WTC11 (cell line): ENCODE results near the gene BET1. TPM values are rescaled to one million over a fixed set of nuclear protein-coding genes. Genes with fewer than 3 reads are reported as not detected.

Source experiments
- ATAC-seq: fragments of 200-7000 bp; cut with Tn5 transposase; 2 replicates; pipeline ENCODE4 v1.10.0; 2021; ENCODE audit warnings: mild to moderate bottlenecking, moderate library complexity
- CTCF ChIA-PET: fragments of 300-600 bp; sonication (Branson Sonifier 250); formaldehyde crosslinking; loops from one replicate; lab custom pipeline; 2021; ENCODE audit warnings: antibody characterized with exemption; lab: Charles Lee
- POLR2A ChIA-PET: fragments of 350-600 bp; sonication (Branson Sonifier 250); formaldehyde crosslinking; loops from one replicate; lab custom pipeline; 2021; ENCODE audit warnings: antibody characterized with exemption; lab: Charles Lee
- DNase-seq: peaks from one replicate; pipeline ENCODE4 v3.0.0; 2021; ENCODE audit warnings: low spot score
- H3K27ac Mint-ChIP-seq: 2 replicates; pipeline ENCODE4 v1.8.0; 2021; ENCODE audit warnings: mixed read lengths
- H3K27me3 Mint-ChIP-seq: 2 replicates; pipeline ENCODE4 v1.8.0; 2021; ENCODE audit warnings: low read depth, mild to moderate bottlenecking, moderate library complexity, mixed read lengths
- H3K36me3 Mint-ChIP-seq: 2 replicates; pipeline ENCODE4 v1.8.0; 2021; ENCODE audit warnings: mixed read lengths
- H3K4me1 Mint-ChIP-seq: 2 replicates; pipeline ENCODE4 v1.8.0; 2022; ENCODE audit warnings: mixed read lengths
- H3K4me3 Mint-ChIP-seq: 2 replicates; pipeline ENCODE4 v1.8.0; 2021; ENCODE audit warnings: mild to moderate bottlenecking, moderate library complexity, mixed read lengths
- H3K9me3 Mint-ChIP-seq: 2 replicates; pipeline ENCODE4 v1.8.0; 2021; ENCODE audit warnings: mixed read lengths
- CBFB ChIP-seq: sonication (generic); formaldehyde crosslinking; IDR thresholded peaks from 2 replicates; pipeline ENCODE4 v1.8.1; 2022; ENCODE audit warnings: mild to moderate bottlenecking, low read depth, missing genetic modification reagents
- GABPB1 ChIP-seq: sonication (generic); formaldehyde crosslinking; IDR thresholded peaks from 2 replicates; pipeline ENCODE4 v1.8.1; 2023; ENCODE audit warnings: mild to moderate bottlenecking, missing genetic modification reagents
- GTF2I ChIP-seq: fragments of 250-450 bp; sonication (Bioruptor Pico); conservative IDR thresholded peaks from 2 replicates; pipeline ENCODE4 v1.4.0; 2021; ENCODE audit warnings: mild to moderate bottlenecking
- MLX ChIP-seq: sonication (generic); formaldehyde crosslinking; IDR thresholded peaks from 2 replicates; pipeline ENCODE4 v1.8.1; 2023; ENCODE audit warnings: mild to moderate bottlenecking, missing genetic modification reagents, moderate library complexity
- NR1H2 ChIP-seq: sonication (generic); formaldehyde crosslinking; IDR thresholded peaks from 2 replicates; pipeline ENCODE4 v1.9.0; 2021; ENCODE audit warnings: mild to moderate bottlenecking, moderate library complexity, missing genetic modification reagents
- OVOL2 ChIP-seq: fragments of 250-450 bp; sonication (Bioruptor Pico); IDR thresholded peaks from 2 replicates; pipeline ENCODE4 v1.9.0; 2021; ENCODE audit warnings: mild to moderate bottlenecking, borderline replicate concordance
- RELA ChIP-seq: sonication (generic); formaldehyde crosslinking; IDR thresholded peaks from 2 replicates; pipeline ENCODE4 v1.8.1; 2022; ENCODE audit warnings: missing genetic modification reagents, mild to moderate bottlenecking, borderline replicate concordance
- RORB ChIP-seq: fragments of 250-450 bp; sonication (Bioruptor Pico); IDR thresholded peaks from 2 replicates; pipeline ENCODE4 v1.9.0; 2021; ENCODE audit warnings: mild to moderate bottlenecking
- SP1 ChIP-seq: sonication (generic); formaldehyde crosslinking; conservative IDR thresholded peaks from 2 replicates; pipeline ENCODE4 v1.8.1; 2022; ENCODE audit warnings: missing genetic modification reagents
- TEAD1 ChIP-seq: sonication (generic); formaldehyde crosslinking; IDR thresholded peaks from 2 replicates; pipeline ENCODE4 v1.8.0; 2022; ENCODE audit warnings: mild to moderate bottlenecking, missing genetic modification reagents
- ZNF121 ChIP-seq: sonication (generic); formaldehyde crosslinking; IDR thresholded peaks from 2 replicates; pipeline ENCODE4 v1.8.0; 2023; ENCODE audit warnings: missing genetic modification reagents
- ZNF232 ChIP-seq: sonication (generic); formaldehyde crosslinking; IDR thresholded peaks from 2 replicates; pipeline ENCODE4 v1.8.0; 2022; ENCODE audit warnings: mild to moderate bottlenecking, missing genetic modification reagents
- ZNF671 ChIP-seq: fragments of 250-450 bp; sonication (Bioruptor Pico); IDR thresholded peaks from 2 replicates; pipeline ENCODE4 v1.8.0; 2021; ENCODE audit warnings: mild to moderate bottlenecking
- total RNA-seq: library from RNA; stranded (reverse); gene quantifications from 3 replicates; pipeline ENCODE4 v1.2.3, GENCODE V29; 2021
- TF ChIP-seq, protein P1 (sequence below): fragments of 250-450 bp; sonication (Bioruptor Pico); IDR thresholded peaks from 2 replicates; pipeline ENCODE4 v1.9.0; 2021; ENCODE audit warnings: moderate library complexity, mild to moderate bottlenecking, inconsistent platforms, borderline replicate concordance
- TF ChIP-seq, protein P2 (sequence below): sonication (generic); formaldehyde crosslinking; IDR thresholded peaks from 2 replicates; pipeline ENCODE4 v1.8.1; 2022; ENCODE audit warnings: missing genetic modification reagents, borderline replicate concordance
- TF ChIP-seq, protein P3 (sequence below): sonication (generic); formaldehyde crosslinking; IDR thresholded peaks from 2 replicates; pipeline ENCODE4 v1.8.1; 2022; ENCODE audit warnings: mild to moderate bottlenecking, missing genetic modification reagents, moderate library complexity, borderline replicate concordance
- TF ChIP-seq, protein P4 (sequence below): fragments of 250-450 bp; sonication (Bioruptor Pico); IDR thresholded peaks from 2 replicates; pipeline ENCODE4 v1.9.0; 2021; ENCODE audit warnings: mild to moderate bottlenecking, borderline replicate concordance
- TF ChIP-seq, protein P5 (sequence below): fragments of 250-450 bp; sonication (Bioruptor Pico); IDR thresholded peaks from 2 replicates; pipeline ENCODE4 v1.9.0; 2021; ENCODE audit warnings: mild to moderate bottlenecking

Gene BET1
- total RNA-seq, 1 experiment from 2014 or later = 26.7 TPM

DNA sequence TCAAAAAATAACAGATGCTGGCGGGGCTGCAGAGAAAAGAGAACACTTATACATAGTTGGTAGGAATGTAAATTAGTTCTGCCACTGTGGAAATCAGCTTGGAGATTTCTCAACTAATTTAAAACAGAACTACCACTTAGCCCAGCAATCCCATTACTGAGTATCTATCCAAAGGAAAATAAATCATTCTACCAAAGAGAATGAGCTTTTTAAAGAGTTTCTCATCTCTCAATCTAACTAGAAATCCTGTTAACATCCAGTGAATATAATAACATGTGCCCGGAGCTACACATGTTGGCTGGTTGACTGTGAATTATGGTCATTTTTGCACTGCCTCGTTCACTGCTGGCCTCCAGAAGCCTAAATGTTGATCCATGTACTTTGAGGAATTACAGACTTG, 39.3 kb downstream of the BET1 start (continued):
- no peak for TF ChIP-seq MLX (CRISPR knock-in tag)
- TF ChIP-seq ZNF121 (CRISPR knock-in tag) = no peak
- no peak for TF ChIP-seq RELA (CRISPR knock-in tag)
- TF ChIP-seq, protein P1, sequence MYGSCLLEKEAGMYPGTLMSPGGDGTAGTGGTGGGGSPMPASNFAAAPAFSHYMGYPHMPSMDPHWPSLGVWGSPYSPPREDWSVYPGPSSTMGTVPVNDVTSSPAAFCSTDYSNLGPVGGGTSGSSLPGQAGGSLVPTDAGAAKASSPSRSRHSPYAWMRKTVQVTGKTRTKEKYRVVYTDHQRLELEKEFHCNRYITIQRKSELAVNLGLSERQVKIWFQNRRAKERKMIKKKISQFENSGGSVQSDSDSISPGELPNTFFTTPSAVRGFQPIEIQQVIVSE (CRISPR knock-in tag) = no peak
- TF ChIP-seq ZNF232 (CRISPR knock-in tag) = no peak
- TF ChIP-seq, protein P2, sequence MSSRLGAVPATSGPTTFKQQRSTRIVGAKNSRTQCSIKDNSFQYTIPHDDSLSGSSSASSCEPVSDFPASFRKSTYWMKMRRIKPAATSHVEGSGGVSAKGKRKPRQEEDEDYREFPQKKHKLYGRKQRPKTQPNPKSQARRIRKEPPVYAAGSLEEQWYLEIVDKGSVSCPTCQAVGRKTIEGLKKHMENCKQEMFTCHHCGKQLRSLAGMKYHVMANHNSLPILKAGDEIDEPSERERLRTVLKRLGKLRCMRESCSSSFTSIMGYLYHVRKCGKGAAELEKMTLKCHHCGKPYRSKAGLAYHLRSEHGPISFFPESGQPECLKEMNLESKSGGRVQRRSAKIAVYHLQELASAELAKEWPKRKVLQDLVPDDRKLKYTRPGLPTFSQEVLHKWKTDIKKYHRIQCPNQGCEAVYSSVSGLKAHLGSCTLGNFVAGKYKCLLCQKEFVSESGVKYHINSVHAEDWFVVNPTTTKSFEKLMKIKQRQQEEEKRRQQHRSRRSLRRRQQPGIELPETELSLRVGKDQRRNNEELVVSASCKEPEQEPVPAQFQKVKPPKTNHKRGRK (CRISPR knock-in tag) = no peak

- Mint-ChIP-seq H3K27me3 (no peaks in the 10 kb centered on the region), H3K4me3 (no peak overlapping the region), H3K4me1 (no peaks in the 10 kb centered on the region), H3K9me3 (no peaks in the 10 kb centered on the region), H3K36me3 (no peaks in the 10 kb centered on the region), H3K27ac (no peak overlapping the region)
- CTCF ChIA-PET = no interaction called here
- POLR2A ChIA-PET = no interaction called here
- TF ChIP-seq, protein P3, sequence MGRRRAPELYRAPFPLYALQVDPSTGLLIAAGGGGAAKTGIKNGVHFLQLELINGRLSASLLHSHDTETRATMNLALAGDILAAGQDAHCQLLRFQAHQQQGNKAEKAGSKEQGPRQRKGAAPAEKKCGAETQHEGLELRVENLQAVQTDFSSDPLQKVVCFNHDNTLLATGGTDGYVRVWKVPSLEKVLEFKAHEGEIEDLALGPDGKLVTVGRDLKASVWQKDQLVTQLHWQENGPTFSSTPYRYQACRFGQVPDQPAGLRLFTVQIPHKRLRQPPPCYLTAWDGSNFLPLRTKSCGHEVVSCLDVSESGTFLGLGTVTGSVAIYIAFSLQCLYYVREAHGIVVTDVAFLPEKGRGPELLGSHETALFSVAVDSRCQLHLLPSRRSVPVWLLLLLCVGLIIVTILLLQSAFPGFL (CRISPR knock-in tag) = no peak
- TF ChIP-seq GABPB1 (CRISPR knock-in tag) (no peak), TEAD1 (CRISPR knock-in tag) (no peak), CBFB (CRISPR knock-in tag) (no peak)
- ATAC-seq = no peak
- no peak for DNase-seq
These were observed 39.9 kb downstream of the BET1 start for GRCh38 chr7:93964262-93964661.

- no peaks in the 10 kb centered on the region for H3K4me1 Mint-ChIP-seq
- no peak for DNase-seq
- no peak overlapping the region for H3K27ac Mint-ChIP-seq
- POLR2A ChIA-PET = no interaction called here
- H3K36me3 Mint-ChIP-seq = no peaks in the 10 kb centered on the region
- TF ChIP-seq, protein P4, sequence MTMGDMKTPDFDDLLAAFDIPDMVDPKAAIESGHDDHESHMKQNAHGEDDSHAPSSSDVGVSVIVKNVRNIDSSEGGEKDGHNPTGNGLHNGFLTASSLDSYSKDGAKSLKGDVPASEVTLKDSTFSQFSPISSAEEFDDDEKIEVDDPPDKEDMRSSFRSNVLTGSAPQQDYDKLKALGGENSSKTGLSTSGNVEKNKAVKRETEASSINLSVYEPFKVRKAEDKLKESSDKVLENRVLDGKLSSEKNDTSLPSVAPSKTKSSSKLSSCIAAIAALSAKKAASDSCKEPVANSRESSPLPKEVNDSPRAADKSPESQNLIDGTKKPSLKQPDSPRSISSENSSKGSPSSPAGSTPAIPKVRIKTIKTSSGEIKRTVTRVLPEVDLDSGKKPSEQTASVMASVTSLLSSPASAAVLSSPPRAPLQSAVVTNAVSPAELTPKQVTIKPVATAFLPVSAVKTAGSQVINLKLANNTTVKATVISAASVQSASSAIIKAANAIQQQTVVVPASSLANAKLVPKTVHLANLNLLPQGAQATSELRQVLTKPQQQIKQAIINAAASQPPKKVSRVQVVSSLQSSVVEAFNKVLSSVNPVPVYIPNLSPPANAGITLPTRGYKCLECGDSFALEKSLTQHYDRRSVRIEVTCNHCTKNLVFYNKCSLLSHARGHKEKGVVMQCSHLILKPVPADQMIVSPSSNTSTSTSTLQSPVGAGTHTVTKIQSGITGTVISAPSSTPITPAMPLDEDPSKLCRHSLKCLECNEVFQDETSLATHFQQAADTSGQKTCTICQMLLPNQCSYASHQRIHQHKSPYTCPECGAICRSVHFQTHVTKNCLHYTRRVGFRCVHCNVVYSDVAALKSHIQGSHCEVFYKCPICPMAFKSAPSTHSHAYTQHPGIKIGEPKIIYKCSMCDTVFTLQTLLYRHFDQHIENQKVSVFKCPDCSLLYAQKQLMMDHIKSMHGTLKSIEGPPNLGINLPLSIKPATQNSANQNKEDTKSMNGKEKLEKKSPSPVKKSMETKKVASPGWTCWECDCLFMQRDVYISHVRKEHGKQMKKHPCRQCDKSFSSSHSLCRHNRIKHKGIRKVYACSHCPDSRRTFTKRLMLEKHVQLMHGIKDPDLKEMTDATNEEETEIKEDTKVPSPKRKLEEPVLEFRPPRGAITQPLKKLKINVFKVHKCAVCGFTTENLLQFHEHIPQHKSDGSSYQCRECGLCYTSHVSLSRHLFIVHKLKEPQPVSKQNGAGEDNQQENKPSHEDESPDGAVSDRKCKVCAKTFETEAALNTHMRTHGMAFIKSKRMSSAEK = no peak
- TF ChIP-seq RORB (no peak), MLX (CRISPR knock-in tag) (no peak), OVOL2 (CRISPR knock-in tag) (no peak), NR1H2 (CRISPR knock-in tag) (no peak), GTF2I (no peak), SP1 (CRISPR knock-in tag) (no peak), ZNF671 (no peak)
- TF ChIP-seq, protein P5, sequence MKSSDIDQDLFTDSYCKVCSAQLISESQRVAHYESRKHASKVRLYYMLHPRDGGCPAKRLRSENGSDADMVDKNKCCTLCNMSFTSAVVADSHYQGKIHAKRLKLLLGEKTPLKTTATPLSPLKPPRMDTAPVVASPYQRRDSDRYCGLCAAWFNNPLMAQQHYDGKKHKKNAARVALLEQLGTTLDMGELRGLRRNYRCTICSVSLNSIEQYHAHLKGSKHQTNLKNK (CRISPR knock-in tag) = no peak
- no peaks in the 10 kb centered on the region for H3K27me3 Mint-ChIP-seq
- no peaks in the 10 kb centered on the region for H3K9me3 Mint-ChIP-seq
- ATAC-seq = no peak
- H3K4me3 Mint-ChIP-seq = no peak overlapping the region
- CTCF ChIA-PET = no interaction called here
These were observed 43.2 kb downstream of the BET1 start for GRCh38 chr7:93960986-93961385.
